IgD-negative memory B cell (primary cell): Measurements from ENCODE around the gene SLC25A17. TPM values are rescaled to one million over a fixed set of nuclear protein-coding genes. Genes with fewer than 3 reads are reported as not detected.
"Not testable (repeated sequence)": the region's sequence is repeated elsewhere in the genome, so short reads cannot be mapped to it uniquely, and the experiment has no call there.

ENCODE experiments used
- H3K27ac Mint-ChIP-seq, 3 donors: one replicate each; pipeline ENCODE4 v1.8.0; 2020 to 2022; ENCODE audit warnings: mild to moderate bottlenecking in 3 of 3, mixed read lengths in 3 of 3, moderate library complexity in 1 of 3
- H3K27me3 Mint-ChIP-seq: one replicate; pipeline ENCODE4 v1.8.0; 2021; ENCODE audit warnings: mixed read lengths
- H3K36me3 Mint-ChIP-seq: one replicate; pipeline ENCODE4 v1.8.0; 2020; ENCODE audit warnings: mild to moderate bottlenecking, mixed read lengths
- H3K4me1 Mint-ChIP-seq, 3 donors: one replicate each; pipeline ENCODE4 v1.8.0; 2020 to 2022; ENCODE audit warnings: mixed read lengths in 3 of 3, mild to moderate bottlenecking in 1 of 3
- H3K4me3 Mint-ChIP-seq, 4 donors: one replicate each; pipeline ENCODE4 v1.8.0; 2020 to 2022; ENCODE audit warnings: mild to moderate bottlenecking in 4 of 4, mixed read lengths in 4 of 4, moderate library complexity in 3 of 4
- H3K9me3 Mint-ChIP-seq, 3 donors: one replicate each; pipeline ENCODE4 v1.8.0; 2020 to 2021; ENCODE audit warnings: mixed read lengths in 3 of 3, mild to moderate bottlenecking in 1 of 3
- polyA plus RNA-seq: library from polyadenylated mRNA; unstranded; fragments of 300-500 nt; fragmentation: Illumina TruSeq; gene quantifications from one replicate; pipeline ENCODE4 v1.2.3, GENCODE V29; 2021

Gene SLC25A17
- polyA plus RNA-seq, 1 donor from 2014 or later, result 19.1 TPM

DNA sequence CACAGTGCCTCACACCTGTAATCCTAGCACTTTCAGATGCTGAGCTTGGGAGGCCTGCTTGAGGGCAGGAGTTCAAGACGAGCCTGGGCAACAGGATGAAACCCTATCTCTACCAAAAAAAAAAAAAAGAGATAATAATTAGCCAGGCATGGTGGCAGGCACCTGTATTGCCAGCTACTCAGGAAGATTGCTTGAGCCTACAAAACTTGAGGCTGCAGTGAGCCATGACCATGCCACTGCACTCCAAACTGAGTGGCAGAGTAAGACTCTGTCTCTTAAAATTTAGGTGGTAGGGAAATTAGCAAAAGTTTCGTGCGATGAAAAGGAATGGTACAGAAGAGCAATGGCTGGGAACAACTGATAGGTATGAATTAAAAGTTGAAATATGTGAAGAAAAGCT is 19.3 kb upstream of the SLC25A17 start:
- Mint-ChIP-seq H3K4me1 (peaks cover 0 to 6% (median 5%) of the 10 kb centered on the region in 3 donors), H3K27ac (no peak overlapping the region), H3K9me3 (no peaks in the 10 kb centered on the region), H3K27me3 (no peaks in the 10 kb centered on the region), H3K36me3 (peaks cover 4% of the 10 kb centered on the region), H3K4me3 (no peak overlapping the region)

DNA sequence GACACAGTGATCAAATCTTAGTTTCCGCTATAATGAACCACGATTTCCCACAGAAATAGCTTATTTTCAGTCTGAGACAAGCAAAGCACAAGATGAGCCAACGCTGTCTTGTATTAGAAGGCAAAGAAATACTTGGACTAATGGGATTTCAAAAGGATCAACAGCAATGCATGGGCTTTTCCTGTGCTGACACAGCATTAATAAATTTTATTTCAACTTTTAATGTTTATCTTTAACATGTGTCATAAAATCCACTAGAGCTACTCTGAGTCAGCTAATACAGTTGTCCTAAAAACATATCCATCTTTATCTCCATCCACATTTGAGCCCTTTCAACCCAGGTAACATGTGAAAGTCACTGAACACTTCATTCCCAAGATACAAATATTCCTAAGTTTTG is 15.5 kb upstream of the SLC25A17 start:
- no peaks in the 10 kb centered on the region for H3K9me3 Mint-ChIP-seq
- H3K27ac Mint-ChIP-seq, result no peak overlapping the region
- peaks cover 2% of the 10 kb centered on the region for H3K36me3 Mint-ChIP-seq
- H3K4me1 Mint-ChIP-seq, result peaks cover 0 to 2% (median 0%) of the 10 kb centered on the region in 3 donors
- no peak overlapping the region for H3K4me3 Mint-ChIP-seq
- no peaks in the 10 kb centered on the region for H3K27me3 Mint-ChIP-seq

DNA sequence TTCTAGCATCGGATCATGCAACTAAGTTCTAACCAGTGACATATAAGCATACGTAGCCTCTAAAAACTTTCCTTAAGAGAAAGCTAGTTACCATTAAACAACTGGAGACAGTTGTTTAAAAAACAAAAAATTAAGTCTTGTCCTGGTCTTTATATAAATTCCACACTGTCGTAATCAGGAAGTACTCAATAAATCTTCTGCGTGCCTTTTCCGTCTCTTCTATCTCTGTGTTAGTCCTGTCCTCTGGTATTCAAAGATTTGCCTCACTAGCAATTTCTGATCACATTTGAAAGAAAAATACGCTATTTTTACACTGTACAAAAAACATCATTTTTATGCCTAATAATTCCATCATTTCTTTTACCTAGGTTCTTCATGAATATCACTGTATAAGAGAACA is 10.0 kb upstream of the SLC25A17 start:
- Mint-ChIP-seq H3K27me3 (no peaks in the 10 kb centered on the region), H3K4me3 (no peak overlapping the region), H3K4me1 (no peaks in the 10 kb centered on the region), H3K36me3 (peaks cover 3% of the 10 kb centered on the region), H3K9me3 (no peaks in the 10 kb centered on the region), H3K27ac (no peak overlapping the region)

DNA sequence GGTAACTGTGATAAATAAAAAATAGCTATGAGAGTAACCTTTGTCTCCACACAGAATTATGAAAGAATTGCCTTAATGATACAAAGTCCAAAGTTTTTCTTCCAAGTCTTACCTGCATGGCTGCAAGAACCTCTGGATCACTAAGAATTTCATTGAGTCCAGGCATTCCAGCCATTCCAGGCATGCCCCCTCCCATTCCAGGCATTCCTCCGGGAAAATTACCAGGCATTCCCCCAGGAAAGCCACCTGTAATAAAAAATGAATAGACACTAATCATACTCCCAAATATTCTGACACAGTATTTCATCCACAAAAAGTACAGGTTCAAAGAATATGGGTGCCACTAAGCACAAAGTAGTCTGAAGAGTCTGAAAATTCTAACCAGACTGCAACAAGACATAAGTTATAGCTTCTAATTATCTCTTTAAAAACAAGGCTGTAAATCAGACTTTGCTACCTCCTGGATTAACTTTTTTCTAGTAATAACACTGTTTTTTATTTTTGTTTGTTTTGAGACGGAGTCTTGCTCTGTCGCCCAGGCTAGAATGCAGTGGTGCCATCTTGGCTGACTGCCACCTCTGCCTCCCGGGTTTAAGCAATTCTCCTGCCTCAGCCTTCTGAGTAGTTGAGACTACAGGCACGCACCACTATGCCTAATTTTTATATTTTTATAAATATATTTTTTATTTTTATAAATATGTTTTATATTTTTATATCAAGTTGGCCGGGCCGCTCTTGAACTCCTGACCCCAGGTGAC is 8.0 kb upstream of the SLC25A17 start:
- no peak overlapping the region for H3K4me3 Mint-ChIP-seq
- H3K27ac Mint-ChIP-seq, result no peak overlapping the region
- peaks cover 2% of the 10 kb centered on the region for H3K36me3 Mint-ChIP-seq
- peaks cover 0 to 3% (median 0%) of the 10 kb centered on the region in 3 donors for H3K4me1 Mint-ChIP-seq
- H3K27me3 Mint-ChIP-seq, result no peaks in the 10 kb centered on the region
- H3K9me3 Mint-ChIP-seq, result no peaks in the 10 kb centered on the region

DNA sequence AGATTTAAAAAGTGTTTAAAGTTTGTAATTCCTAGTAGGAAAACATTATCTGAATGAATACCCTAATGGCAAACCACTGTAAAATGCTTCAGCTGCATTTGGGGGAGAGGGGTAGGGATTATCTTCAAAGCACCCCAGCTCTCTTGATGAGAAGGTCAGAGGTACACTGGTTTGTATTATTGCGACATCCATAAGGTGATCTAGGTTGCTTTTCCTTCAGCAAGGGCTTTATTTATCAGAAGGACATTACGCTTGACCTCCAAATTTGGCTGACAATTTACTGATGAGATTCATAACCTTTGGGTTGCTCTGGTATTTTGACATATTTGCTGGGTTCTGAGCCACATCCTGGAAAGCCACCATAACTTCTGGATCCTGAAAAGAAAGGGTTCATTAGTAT is 7.1 kb upstream of the SLC25A17 start:
- not testable (repeated sequence) for H3K4me1 Mint-ChIP-seq, H3K36me3 Mint-ChIP-seq, H3K27me3 Mint-ChIP-seq, H3K9me3 Mint-ChIP-seq, H3K27ac Mint-ChIP-seq, H3K4me3 Mint-ChIP-seq

DNA sequence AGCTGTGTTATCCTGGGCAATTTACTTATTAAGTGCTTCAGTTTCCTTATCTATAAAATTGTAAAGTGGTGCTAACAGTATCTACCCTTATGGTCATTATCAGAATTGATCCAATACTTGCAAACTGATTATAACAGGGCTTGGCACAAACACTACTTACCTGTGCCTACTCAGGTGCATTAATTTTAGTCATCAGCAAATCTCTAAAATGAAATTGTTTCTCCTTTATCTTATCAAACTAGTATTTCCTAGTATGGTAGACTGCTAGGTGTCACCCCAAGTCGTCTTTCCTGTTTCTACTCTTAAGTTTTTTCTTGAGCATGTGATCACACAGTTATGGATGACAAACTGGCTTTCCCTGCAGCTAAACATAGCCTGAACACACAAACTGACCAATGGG is 4.3 kb upstream of the SLC25A17 start:
- H3K27me3 Mint-ChIP-seq, result no peaks in the 10 kb centered on the region
- no peak overlapping the region for H3K4me3 Mint-ChIP-seq
- H3K9me3 Mint-ChIP-seq, result no peaks in the 10 kb centered on the region
- H3K4me1 Mint-ChIP-seq, result peaks cover 0 to 12% (median 4%) of the 10 kb centered on the region in 3 donors
- H3K36me3 Mint-ChIP-seq, result peaks cover 2% of the 10 kb centered on the region
- no peak overlapping the region for H3K27ac Mint-ChIP-seq

DNA sequence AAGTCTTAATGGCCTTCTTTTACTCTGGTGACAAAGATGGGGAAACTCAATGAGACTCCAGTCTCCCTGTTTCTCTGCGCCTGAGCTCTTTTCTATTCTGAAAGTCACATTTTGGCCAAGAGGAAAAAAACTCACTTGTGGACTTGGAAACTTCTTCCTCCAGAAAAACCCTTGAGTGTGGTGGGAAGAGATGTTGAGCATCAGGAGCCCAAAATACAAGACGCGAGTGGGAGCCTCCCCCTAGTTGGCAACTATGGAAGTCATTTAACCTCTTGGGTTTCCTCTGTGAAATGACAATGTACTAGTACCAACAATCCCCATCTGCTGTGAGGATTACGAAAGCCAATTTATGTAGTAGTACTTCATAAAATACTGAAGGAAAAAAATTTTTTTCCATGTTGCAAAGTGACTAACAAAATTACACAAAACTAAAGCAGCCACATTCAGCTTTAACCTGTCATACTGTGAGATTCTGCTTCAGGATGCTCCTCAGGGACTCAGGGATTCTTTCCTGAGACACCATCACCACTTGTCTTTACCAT is 524 bp upstream of the SLC25A17 start:
- H3K9me3 Mint-ChIP-seq, result no peaks in the 10 kb centered on the region
- H3K36me3 Mint-ChIP-seq, result peaks cover 5% of the 10 kb centered on the region
- no peaks in the 10 kb centered on the region for H3K27me3 Mint-ChIP-seq
- peaks cover 15 to 30% (median 21%) of the 10 kb centered on the region in 3 donors for H3K4me1 Mint-ChIP-seq
- peak overlapping the region; percentile 90 to 98 (median 96) for H3K4me3 Mint-ChIP-seq
- peak overlapping the region in 2 of 3 donors; percentile 52 to 80 for H3K27ac Mint-ChIP-seq

DNA sequence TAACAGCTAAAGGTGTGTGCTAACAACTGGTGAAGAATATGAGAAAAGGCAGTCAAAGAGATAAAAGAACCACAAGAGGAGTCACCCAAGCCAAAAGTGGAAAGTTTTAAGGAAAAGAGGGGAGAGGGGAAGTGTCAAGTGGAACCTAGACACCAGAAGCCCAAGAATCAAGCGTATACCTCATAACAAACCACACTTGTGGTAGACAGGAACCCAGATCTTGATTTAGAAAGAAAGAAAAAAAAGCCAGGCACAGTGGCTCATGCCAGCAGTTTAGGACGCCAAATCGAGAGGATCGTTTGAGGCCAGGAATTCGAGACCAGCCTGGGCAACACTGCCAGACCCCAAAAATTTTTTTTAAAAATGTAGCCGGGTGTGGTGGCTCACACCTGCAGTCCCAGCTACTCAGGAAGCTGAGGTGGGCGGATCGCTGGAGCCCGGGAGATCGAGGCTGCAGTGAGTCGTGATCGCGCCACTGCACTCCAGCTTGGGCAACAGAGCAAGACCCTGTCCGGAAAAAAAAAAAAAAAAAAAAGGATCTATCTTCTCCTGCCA is 877 bp downstream of the SLC25A17 start:
- peak overlapping the region; percentile 90 to 98 (median 96) for H3K4me3 Mint-ChIP-seq
- peaks cover 5% of the 10 kb centered on the region for H3K36me3 Mint-ChIP-seq
- peak overlapping the region; percentile 72 to 95 (median 94) for H3K27ac Mint-ChIP-seq
- peaks cover 24 to 34% (median 26%) of the 10 kb centered on the region in 3 donors for H3K4me1 Mint-ChIP-seq
- no peaks in the 10 kb centered on the region for H3K27me3 Mint-ChIP-seq
- H3K9me3 Mint-ChIP-seq, result no peaks in the 10 kb centered on the region

DNA sequence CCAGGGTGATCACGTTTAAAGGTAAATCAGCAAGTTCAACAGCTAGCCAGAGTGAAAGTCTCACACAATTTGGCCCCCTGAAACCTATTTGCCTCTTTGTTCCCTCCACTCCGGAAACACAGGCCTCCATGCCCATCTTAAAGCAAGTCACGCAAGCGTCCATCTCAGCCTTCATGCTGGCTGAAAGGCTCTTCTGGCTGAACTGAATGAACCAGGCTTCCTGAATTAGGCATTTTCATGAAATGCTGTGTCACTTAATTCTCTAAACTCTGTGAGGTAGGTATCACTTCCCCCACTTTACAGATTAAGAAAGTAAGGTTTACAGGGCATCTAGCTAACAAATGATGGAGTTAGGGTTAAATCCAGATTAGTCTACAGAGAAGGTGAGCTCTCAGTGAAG is 1.4 kb downstream of the SLC25A17 start:
- H3K36me3 Mint-ChIP-seq, result peaks cover 5% of the 10 kb centered on the region
- H3K4me1 Mint-ChIP-seq, result peaks cover 24 to 34% (median 26%) of the 10 kb centered on the region in 3 donors
- H3K27ac Mint-ChIP-seq, result peak overlapping the region; percentile 72 to 94 (median 77)
- H3K9me3 Mint-ChIP-seq, result no peaks in the 10 kb centered on the region
- no peaks in the 10 kb centered on the region for H3K27me3 Mint-ChIP-seq
- H3K4me3 Mint-ChIP-seq, result peak overlapping the region; percentile 90 to 98 (median 96)

DNA sequence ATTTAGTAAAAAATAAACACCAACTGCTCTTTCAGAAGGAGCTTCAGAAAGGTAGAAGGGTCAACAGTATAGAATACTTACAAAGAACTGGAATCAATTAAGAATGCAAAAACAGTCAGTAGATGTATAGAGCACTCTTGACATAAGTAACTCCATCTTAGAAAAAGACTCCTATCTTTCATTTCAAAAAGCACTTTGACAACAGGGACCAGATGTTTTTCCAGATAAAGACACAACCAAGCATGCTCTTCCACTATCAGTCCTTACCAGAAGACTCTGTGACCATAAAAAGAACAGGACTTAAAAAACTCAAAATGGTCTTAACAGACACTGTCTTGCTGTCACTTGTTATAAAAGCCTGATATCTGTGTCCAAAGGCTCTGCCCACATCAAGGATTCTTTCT is 5.2 kb downstream of the SLC25A17 start:
- H3K4me3 Mint-ChIP-seq, result no peak overlapping the region
- H3K36me3 Mint-ChIP-seq, result peaks cover 7% of the 10 kb centered on the region
- H3K9me3 Mint-ChIP-seq, result no peaks in the 10 kb centered on the region
- H3K4me1 Mint-ChIP-seq, result peaks cover 31 to 33% (median 32%) of the 10 kb centered on the region in 3 donors
- H3K27me3 Mint-ChIP-seq, result no peaks in the 10 kb centered on the region
- H3K27ac Mint-ChIP-seq, result peak overlapping the region in 1 of 3 donors; percentile 61

DNA sequence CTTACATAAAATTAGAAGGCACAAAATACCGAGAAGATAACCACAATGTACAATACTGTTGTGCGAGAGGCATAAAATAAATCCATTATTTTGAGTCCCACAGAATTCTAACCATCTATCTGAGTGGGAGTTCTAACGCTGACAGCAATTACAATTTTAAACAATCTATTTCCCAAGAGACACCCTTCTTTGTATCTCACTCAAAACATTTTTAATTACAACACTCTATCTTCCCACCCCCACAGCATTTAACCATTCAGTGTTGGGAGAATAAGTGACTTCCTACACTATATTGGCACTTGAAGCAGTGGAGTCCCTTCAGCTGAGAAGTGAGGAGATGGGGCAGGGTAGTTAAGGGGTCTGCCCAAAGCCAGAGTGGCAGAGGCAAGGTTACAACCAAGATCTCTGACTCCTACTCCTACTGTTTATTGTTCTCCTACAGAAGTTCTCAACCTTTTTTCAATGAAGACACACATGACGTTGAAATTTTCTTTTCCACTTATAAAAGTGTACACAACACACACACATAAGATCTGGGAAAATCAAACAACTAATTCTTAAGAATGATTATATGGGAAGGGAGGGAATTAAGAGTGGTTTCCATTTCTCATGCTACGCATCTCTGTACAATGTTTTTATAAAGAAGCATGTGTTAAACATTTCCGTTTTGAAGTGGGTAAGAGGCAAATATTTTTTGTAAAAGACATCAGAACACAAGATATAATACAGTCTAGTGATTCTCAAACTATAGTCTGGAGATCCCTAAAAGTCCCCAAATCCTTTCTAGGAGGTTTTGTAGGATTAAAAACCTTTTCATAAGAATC is 10.9 kb downstream of the SLC25A17 start:
- no peaks in the 10 kb centered on the region for H3K27me3 Mint-ChIP-seq
- peaks cover 4% of the 10 kb centered on the region for H3K36me3 Mint-ChIP-seq
- H3K27ac Mint-ChIP-seq, result peak overlapping the region in 1 of 3 donors; percentile 79
- no peaks in the 10 kb centered on the region for H3K9me3 Mint-ChIP-seq
- H3K4me3 Mint-ChIP-seq, result no peak overlapping the region
- H3K4me1 Mint-ChIP-seq, result peaks cover 12 to 15% (median 14%) of the 10 kb centered on the region in 3 donors

DNA sequence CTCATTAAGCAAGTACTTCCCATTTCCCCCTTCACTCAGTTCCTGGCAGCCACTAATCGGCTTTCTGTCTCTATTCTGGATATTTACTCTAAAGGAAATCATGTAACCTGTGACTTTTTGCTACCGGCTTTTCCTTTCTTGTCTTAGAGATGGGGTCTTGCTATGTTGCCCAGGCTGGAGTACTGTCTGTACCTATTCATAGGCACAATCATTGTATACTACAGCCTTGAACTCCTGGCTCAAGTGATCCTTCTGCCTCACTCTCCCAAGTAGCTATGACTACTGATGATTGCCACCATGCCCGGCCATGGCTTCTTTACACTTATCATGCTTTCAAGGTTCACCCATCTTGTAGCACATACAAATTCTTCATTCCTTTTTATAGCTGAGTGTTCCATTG is 12.4 kb downstream of the SLC25A17 start:
- Mint-ChIP-seq H3K27me3 (no peaks in the 10 kb centered on the region), H3K36me3 (peaks cover 4% of the 10 kb centered on the region), H3K9me3 (no peaks in the 10 kb centered on the region), H3K27ac (no peak overlapping the region), H3K4me3 (no peak overlapping the region), H3K4me1 (peaks cover 7 to 12% (median 7%) of the 10 kb centered on the region in 3 donors)

DNA sequence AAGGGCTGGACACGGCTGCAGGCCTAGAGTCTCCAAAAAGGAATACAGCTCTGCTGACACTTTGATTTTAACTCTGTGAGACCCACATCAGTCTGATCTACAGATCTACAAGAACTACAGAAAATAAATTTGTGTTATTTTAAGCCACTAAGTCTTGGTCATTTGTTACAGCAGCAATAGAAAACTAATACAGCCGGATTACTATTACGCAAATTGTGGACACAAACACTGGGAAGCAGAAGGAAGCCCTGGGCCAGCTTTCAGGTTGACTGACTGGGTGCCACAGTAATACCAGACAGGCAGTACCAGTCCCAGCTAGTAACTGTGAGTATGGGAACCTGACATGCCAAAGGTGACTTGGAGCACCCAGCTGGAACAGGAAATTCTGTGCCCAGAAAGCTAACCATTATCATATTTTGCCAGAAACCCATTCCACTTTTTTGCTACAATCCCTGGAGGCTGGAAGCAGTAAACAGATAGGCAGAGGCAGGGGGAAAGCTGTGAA is 13.4 kb downstream of the SLC25A17 start:
- peak overlapping the region in 1 of 3 donors; percentile 56 for H3K27ac Mint-ChIP-seq

DNA sequence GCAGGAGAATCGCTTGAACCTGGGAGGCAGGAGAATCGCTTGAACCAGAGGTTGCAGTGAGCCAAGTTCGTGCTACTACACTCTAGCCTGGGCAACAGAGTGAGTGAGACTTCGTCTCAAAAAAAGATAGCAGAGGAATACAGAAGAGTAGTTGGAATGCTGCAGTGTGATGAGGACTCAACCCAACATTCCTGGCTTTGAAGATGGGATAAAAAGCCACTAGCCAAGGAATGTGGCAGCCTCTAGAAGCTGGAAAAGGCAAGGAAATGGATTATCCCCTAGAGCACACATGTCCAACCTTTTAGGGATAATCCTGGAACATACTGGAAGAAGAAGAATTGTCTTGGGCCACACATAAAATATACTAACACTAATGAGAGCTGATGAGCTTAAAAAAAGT is 13.9 kb downstream of the SLC25A17 start:
- Mint-ChIP-seq H3K36me3 (peaks cover 1% of the 10 kb centered on the region), H3K9me3 (no peaks in the 10 kb centered on the region), H3K27me3 (no peaks in the 10 kb centered on the region), H3K4me1 (peaks cover 6 to 12% (median 7%) of the 10 kb centered on the region in 3 donors), H3K4me3 (no peak overlapping the region), H3K27ac (no peak overlapping the region)

More for the DNA sequence above, 13.4 kb downstream of the SLC25A17 start:
- Mint-ChIP-seq H3K27me3 (no peaks in the 10 kb centered on the region), H3K36me3 (peaks cover 2% of the 10 kb centered on the region), H3K4me1 (peaks cover 6 to 12% (median 7%) of the 10 kb centered on the region in 3 donors), H3K9me3 (no peaks in the 10 kb centered on the region), H3K4me3 (no peak overlapping the region)

DNA sequence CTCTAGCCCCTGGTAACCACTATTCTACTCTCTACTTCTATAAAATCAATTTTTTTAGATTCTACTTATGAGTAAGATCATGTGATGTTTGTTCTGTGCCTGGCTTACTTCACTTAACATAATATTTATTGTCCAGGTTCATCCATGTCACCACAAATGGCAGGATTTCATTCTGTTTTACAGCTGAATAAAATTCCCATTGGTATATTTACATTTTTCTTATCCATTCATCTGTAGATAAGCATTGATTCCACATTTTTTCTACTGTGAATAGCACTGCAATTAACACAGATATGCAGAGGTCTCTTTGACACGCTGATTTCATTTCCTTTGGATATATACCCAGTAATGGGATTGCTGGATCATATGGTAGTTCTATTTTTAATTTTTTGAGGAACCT is 15.8 kb downstream of the SLC25A17 start:
- H3K27ac Mint-ChIP-seq, result no peak overlapping the region
- no peaks in the 10 kb centered on the region for H3K9me3 Mint-ChIP-seq
- H3K36me3 Mint-ChIP-seq, result peaks cover 1% of the 10 kb centered on the region
- H3K4me1 Mint-ChIP-seq, result peaks cover 6 to 12% (median 7%) of the 10 kb centered on the region in 3 donors
- H3K4me3 Mint-ChIP-seq, result no peak overlapping the region
- no peaks in the 10 kb centered on the region for H3K27me3 Mint-ChIP-seq
